Measurements from ENCODE around the gene FAM200C.
"Not testable (repeated sequence)": the region's sequence is repeated elsewhere in the genome, so short reads cannot be mapped to it uniquely, and the experiment has no call there.

Gene FAM200C

DNA sequence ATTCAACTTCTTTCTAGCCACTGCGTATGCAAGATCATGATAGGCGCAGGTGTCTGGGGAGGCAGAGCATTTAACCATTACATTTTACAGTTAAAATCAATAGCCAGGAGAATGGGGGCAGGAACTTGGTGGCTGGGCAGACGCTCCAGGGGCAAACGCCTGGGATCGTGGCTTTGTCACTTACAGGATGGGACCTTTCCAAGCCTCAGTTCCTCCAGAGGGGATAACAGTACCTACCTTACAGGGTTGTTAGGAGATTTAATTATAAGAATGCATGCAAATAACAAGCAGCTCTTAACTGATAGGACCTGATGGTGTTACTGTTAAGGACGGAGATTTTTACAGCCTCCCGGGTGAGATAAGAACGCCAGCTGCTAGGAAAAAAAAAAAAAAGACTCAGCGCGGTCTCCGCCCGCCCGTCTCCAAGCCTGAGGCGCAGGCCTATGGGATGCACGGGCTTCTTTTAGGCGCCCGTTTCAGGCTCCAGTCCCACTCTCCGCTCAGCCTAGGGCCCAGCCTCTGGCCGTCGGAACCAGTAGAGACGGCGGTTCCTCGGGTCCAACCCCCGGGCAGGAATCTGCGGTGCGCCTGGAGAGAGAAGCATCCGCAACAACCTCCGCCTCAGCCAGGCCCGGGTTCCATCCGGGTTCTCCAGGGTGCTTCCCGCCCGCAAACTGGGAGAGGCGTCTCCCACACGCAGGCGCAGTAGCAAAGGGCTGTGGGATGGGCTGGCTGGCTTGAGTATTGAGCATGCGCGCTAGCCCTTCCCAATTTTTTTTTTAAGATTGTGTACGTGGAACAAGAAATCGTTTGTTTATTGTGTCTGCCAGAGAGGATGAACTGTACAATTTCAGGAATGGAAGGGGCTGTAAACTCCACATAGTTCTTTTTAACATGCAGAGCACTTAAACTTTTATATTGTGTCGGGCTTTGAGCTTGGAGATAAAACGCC is at the start of gene FAM200C:
Gene FAM200C, minus strand, starts transcription at position 653 of the 952 bp plus-strand sequence. CDS start 4,564 bp downstream, outside the sequence.
- DNase-seq (ENCODE audit: low read depth in 2 of 2) = peak in 1 of 2 donors; percentile 35

DNA sequence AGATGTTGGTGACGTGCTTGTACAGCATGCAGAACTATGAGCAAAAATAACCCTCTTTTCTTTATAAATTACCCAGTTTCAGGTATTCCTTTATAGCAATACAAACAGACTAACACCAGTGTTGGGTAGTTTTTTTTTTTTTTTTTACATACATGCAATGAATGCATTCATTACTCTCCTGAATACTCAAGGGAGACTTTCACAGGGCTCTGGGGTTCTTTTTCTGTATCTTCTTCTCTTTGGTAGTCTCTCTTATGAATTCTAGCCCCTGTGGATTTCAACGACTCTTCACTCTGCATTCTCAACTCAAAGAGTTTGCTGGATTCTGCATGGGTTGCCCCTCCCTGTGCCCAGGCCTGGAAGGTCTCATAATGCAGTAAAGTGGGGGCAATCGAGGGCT is 49.6 kb upstream of the FAM200C start:
- DNase-seq (ENCODE audit: low read depth in 2 of 2) = no peak

DNA sequence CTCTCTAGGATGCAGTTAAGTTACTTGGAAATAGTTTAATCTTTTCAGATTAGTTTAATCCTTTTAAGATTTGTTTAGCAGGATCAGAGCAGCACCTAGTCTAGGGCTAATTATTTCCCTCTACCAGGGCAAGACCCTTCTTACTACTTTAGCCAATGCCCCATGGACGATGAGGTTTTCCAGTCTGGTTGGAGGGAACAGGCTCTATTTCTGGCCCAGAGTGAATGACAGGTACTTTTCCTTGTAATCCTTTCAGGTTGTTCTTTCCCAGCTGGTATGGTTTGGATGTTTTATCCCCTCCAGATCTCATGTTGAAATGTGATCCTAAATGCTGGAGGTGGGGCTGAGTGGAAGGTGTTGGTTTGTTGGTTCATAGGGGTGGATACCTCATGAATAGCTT is 49.0 kb upstream of the FAM200C start:
- DNase-seq (ENCODE audit: low read depth in 2 of 2) = no peak

DNA sequence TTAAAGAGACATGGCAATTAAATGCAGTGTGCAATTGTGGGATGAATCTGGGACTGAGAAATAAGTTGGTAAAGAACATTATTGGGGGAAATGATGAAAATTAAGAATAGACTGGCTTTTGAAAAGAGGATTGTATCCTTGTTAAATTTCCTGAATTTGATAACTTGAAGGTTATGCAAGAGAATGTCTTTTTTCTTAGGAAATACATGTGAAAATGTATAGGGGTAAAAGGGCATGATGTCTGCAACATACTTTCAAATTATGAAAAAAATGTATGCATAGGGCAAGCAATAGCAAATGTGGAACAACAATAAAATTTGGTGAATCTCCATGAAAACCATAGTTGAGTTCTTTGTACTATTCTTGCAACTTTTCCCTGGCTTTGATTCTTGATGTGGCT is 45.9 kb upstream of the FAM200C start:
- no peak for DNase-seq (ENCODE audit: low read depth in 2 of 2)

DNA sequence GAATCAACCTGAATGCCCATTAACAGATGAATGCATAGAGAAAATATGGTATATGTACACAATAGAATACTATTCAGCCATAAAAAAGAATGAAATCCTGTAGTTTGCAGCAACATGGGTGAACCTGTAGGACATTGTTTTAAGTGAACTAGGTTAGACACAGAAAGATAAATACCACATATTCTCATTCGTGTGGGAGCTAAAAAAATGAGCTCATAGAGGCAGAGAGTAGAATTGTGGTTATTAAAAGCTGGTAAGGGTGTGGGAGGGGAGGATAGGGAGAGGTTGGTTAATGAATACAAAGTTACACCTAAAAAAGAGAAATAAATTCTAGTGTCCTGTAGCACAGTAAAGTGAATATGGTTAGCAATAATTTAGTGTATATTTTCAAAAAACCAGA is 45.3 kb upstream of the FAM200C start:
- DNase-seq (ENCODE audit: low read depth in 2 of 2) = no peak

DNA sequence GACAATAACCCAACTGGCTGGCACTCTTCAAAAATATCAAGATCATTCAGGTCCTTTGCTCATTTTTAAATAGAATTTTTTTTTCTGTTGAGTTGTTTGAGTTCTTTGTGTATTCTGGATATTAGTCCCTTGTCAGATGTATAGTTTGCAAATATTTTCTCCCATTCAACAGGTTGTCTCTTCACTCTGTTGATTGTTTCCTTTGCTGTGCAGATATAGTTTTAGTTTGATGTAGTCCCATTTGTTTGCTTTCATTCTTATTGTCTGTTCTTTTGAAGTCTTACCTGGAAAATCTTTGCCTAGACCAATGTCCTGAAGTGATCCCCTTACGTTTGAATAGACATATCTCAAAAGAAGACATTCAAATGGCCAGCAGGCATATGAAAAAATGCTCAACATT is 44.6 kb upstream of the FAM200C start:
- no peak for DNase-seq (ENCODE audit: low read depth in 2 of 2)

DNA sequence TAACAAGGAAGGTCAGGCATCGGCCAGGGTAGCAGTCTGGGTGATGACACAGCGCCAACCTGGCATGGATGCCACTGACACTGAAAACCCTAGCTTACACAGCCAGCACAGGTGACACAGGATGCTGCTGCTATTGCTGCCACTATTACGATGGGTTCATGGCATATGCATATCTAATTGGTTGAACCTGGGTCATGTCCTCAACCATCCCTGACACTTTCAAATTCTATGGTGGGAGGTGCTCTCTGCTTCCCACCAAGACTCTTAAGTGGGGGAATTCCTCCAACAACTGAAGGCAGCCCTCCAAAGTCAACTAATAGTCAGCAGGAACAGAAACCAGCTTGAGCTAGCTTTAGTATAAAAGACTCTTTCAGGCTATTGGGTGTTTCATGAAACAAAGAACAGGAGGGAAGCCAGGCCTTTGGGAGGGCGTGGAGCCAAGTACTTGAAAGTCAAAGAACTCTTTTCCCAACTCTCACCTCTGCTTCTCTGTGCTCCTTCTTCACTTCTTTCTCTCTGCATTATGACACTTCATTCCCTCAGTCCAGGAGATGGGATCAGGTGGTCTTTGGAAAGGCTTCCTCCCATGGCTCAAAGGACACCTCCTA is 43.1 kb upstream of the FAM200C start:
- no peak for DNase-seq (ENCODE audit: low read depth in 2 of 2)

DNA sequence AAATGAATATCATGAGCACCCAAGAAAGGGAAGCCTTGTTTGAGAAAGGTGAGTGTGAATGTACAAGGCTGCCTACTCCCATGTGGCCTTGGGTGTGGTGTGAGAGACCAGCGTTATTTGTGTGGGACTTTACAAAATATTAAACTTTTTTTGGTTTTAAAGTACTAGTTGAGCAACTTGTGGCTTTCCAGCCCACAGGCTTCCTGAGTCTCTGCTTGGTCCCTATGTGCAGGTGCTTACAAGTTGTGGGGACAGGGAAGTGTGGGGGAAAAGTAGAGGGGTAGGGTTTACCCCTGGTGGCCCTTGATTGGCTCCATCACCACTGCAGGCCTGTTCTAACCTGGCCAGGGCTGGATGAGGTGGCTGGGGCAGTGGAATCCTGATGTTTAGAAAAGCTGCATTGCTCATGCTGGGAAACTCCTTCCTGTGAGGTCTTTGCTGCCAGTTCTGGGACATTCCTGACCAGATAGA is 41.5 kb upstream of the FAM200C start:
- DNase-seq (ENCODE audit: low read depth in 2 of 2) = no peak

DNA sequence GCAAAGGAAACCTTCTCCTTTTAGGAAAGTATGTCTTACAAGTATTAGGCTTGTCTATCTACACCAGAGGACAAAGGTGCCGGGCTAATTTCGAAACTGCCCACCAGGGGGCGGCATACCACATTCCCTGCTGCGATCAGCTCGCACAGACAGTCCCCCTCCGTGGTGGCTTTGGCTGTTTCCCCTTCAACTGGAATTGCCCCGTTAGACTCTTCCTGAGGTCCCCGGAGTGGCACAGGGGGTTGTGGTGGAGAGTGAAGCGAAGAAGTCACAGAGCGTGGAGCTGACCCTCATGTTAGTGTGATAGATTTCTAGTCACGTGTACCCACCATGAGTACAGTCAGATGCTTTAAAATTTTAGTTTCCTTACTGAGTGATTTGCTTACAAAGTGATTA is 39.3 kb upstream of the FAM200C start:
- peak; percentile 78 to 95 for DNase-seq (ENCODE audit: low read depth in 2 of 2)

DNA sequence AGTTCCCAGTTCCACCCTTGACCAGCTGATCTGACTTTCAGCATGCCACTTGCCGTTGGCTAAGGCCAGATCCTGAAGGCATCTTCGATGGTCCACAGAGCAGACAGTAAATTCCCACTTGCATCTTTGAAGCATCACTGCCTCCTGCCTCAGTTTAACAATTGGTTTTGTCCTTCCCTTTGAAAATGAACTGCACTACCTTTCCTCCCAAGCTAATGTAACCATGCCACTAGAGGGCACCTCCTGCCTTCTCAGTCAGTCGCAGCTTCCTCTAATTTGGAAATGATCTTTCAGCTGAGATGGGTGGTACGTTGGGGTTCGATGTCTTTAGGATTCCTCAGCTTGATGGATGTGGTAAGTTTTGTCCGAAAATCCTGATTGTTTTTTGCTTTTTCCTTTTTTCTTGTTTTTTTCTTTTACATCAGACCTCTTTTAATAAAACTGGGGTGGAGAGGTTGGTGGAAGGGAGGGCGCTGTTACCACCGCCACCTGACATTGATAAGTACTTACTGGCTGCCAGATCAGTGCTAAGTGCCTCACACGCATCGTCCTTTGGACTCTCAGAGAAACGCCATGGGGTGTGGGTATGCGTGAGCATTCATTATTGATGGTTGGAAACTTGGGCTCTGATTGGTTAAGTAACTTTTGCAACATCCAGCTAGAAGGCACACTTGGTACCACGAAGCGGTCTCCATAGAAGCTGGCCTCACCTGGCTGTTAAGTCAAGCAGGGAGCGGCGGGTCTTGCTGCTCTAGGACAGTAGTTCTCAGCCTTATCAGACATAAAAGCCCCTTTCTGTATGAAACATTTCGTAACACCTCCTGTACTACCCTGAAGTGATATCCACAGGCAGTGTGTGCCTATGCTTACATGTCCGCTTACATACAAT is 38.7 kb upstream of the FAM200C start:
- peak in 1 of 2 donors; percentile 28 for DNase-seq (ENCODE audit: low read depth in 2 of 2)

DNA sequence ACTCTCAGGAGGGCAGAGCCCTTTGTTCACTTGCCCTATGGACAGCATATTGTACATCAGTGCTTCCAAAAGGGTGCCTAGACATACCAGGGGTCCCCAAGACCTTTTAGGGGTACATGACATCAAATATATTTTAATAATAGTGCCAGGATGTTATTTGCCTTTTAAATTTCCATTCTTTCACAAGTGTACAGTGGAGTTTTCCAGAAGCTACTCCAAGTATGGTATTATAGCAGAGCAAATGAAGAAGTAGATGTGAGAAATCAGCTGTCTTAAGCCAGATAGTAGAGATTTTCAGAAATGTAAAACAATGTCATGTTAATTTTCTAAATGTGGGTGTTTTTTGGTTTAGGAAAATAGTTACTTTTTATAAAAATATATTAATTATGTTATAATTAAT is 37.4 kb upstream of the FAM200C start:
- no peak for DNase-seq (ENCODE audit: low read depth in 2 of 2)

DNA sequence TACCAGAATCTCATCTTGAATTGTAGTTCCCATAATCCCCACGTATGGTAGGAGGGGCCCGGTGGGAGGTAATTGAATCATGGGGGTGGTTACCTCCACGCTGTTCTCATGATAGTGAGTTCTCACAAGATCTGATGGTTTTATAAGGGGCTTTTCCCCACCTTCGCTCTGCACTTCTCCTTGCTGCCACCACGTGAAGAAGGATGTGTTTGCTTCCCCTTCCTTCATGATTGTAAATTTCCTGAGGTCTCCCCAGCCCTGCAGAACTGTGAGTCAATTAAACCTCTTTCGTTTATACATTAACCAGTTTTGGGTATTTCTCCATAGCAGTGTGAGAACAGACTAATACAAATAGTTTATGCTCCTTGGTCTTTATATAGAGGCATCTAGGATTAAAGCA is 36.8 kb upstream of the FAM200C start:
- DNase-seq (ENCODE audit: low read depth in 2 of 2) = not testable (repeated sequence)

DNA sequence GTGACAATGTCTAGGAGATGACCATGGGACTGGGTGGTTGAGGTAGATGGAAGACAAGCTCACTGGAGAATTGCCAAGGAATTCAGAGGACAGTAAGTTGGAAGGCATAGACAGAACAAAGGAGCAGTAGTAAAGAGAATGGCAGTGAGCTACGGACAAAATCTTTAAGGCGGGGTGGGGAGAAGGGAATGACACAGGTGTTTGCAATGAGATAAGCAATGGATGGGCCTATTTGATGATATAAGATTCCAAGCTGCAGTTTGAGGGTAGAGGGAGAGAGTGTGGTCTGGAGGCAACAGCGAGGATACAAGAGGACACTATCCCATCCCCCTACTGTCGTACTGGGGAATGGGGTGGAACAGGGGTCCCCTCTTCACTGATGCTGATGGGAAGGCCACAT is 36.2 kb upstream of the FAM200C start:
- no peak for DNase-seq (ENCODE audit: low read depth in 2 of 2)

DNA sequence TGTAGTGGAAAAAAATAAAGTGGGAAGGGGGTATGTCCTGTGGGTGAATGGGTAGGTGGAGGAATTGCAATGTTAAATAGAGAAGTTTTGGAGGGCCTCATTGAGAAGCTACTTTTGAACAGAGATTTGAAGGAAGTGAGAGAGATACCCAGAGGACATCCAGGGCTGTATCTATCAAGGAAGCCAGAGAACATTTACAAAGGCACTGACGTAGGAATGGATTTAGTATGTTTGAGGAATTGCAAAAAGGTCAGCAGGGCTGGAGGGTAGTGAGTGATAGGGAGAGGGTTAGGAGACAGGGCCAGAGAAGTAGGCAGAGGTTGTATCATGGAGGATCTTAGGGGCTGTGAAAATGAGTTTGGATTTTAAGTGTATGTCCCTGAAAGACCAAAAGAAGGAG is 35.7 kb upstream of the FAM200C start:
- no peak for DNase-seq (ENCODE audit: low read depth in 2 of 2)

DNA sequence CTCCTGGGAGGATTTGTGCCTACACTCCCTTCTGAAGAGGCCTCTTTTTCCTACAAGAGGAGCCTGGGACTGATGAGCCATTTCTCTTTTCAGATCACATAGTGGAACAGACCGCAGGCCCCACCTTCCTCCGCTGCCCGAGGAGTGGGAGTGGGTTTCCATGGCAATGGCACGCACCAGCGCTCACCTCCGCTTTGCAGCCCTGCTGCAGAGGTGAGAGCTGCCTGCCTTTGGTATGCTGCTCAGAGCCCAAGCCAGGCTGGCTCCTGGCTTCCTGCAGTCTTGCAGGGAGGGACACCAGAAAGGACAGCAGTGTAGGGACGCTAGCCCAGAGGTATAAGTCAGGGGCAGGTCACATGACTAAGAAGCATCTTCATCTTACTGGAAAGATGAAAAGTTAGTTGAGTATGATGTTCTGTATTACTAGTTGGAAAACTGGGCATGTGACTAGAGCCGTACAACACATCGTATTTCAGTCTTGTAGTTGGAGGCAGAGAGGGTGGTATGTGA is 34.2 kb upstream of the FAM200C start:
- DNase-seq (ENCODE audit: low read depth in 2 of 2) = no peak

DNA sequence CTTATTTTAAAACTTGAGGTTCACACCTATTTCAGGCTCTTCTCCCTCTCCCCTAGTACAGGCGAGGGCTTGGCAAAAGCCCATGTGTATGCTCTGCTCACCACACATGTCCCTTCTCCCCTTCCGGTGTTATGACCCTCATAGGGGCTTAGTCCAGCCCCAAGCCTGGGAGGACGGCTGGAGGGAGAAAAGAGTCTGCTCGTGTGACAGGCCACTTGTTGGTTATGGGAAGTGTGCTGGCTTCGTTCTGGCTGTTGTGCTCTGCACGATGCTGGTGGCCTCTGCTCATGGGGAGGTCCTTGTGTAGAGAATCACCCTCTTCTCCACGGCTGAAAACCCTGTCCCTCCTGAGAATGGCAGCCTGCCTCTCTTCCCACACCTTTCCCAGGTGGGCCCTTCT is 32.9 kb upstream of the FAM200C start:
- DNase-seq (ENCODE audit: low read depth in 2 of 2) = no peak

DNA sequence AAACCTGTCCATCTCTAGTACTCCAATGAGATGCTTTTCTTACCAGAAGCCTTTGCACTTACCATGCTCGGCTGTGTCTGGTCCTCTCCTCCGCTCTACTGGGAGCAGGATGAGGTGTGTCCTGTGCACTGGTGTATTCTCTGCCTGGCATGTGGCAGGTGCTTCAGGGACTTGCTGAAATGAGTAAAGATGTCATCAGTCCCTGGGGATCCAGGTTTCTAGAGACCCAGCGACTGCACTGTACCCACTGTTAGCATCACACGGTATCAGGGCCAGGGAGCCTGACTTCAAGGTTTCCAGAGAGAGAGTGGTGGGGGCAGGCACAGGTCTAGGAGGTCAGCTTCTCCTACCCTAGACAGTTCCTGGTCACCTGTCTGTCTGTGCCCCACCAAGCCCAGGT is 32.3 kb upstream of the FAM200C start:
- no peak for DNase-seq (ENCODE audit: low read depth in 2 of 2)

DNA sequence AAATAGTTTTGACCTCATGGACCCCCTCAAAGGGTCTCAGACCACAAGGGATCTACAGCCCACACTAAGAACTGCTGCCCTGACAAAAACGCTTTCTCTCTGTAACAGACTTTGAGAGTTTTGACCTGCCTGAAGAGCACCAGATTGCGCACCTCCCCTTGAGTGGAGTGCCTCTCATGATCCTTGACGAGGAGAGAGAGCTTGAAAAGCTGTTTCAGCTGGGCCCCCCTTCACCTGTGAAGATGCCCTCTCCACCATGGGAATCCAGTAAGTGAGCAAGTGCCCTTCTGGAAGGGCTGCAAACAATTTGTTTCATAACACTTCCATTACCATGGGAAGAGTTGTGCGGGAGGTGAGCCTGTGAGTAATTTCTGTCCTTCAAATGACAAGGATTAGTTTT is 27.8 kb upstream of the FAM200C start:
- DNase-seq (ENCODE audit: low read depth in 2 of 2) = no peak

DNA sequence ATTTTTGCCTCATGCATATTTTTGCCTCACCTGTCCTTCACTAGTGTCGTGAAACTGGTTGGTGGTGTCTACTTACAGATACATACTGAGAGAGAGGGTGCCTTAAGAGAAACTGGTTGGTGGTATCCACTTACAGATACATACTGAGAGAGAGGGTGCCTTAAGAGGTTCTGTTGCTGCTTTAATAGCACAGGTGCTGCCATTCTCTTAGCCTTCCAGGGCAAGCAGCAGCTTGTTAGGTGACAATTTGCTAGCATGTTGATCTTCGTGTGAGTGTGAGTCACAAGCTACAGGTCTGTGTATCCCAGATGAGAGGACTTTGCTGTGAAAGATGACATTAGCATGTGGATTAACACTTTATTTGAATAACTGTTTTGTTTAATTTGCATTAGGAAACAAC is 23.2 kb upstream of the FAM200C start:
- DNase-seq (ENCODE audit: low read depth in 2 of 2) = no peak

DNA sequence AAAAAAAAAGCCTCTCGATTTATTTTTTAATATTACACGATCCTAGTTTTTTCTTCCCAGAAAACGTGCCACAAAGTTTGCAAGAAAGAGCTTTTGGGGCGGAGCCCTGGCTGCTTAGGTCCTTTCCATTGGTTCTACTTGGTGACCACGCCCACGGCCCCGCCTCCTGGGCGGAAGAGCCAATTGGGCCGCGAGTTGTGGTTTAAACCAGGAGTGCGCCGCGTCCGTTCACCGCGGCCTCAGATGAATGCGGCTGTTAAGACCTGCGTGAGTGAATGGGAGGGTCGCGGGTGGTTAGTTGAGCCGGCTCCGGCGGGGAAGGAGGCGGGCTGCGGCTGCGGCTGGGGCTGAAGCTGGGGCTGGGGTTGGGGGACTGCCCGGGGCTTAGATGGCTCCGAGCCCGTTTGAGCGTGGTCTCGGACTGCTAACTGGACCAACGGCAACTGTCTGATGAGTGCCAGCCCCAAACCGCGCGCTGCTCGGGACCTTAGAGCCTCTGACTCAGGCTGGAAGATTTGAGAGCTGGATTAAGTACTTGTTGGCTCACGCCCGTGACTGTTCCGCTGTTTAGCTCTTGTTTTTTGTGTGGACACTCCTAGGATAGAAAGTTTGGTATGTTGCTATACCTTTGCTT is 21.9 kb upstream of the FAM200C start, which contains the start of gene PTTG1:
Gene PTTG1, plus strand, starts transcription at position 231 of the 634 bp plus-strand sequence. CDS start 458 bp downstream, outside the sequence.
- peak; percentile 71 to 88 for DNase-seq (ENCODE audit: low read depth in 2 of 2)

DNA sequence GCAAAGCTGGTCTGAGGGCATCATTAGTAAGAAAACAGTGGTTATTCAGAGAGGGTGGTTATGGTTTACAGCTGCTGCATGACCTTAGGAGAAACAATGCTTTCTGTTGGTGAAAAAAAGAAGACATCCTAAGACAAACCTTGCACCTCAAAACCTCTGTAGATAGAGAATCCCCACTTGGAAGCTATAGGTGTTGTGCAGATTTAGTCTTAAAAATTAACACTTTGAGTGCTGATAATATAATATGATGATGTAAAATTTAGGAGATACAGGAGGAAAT is 20.4 kb upstream of the FAM200C start:
- DNase-seq (ENCODE audit: low read depth in 2 of 2) = no peak
